NCI-H345 treated with DMSO at 0.1 percent for 48 hours (cell line): Measurements from ENCODE around the gene MTTP.

Experiments
- DNase-seq: peaks from one replicate; lab custom pipeline; 2025; ENCODE audit not compliant: unreplicated experiment; lab: John Stamatoyannopoulos, UW

MTTP gene

GRCh38 chr4:99668472-99668871 lies 93.8 kb downstream of the MTTP start:
- DNase-seq, result no peak

- no peak for DNase-seq
These were observed 94.5 kb downstream of the MTTP start for GRCh38 chr4:99669084-99669483.

GRCh38 chr4:99670409-99671073 lies 95.9 kb downstream of the MTTP start:
- DNase-seq, result no peak
